HG03060 (cell line): ENCODE measurements around the gene ARIH1.
"Not testable (repeated sequence)": the region's sequence is repeated elsewhere in the genome, so short reads cannot be mapped to it uniquely, and the experiment has no call there.

Experiments used
- ATAC-seq: cut with Tn5 transposase; IDR thresholded peaks from one replicate; pipeline ENCODE4 v1.9.1; 2021; ENCODE audit warnings: low read depth, moderate number of reproducible peaks; ENCODE audit not compliant: unreplicated experiment

The ARIH1 gene

DNA sequence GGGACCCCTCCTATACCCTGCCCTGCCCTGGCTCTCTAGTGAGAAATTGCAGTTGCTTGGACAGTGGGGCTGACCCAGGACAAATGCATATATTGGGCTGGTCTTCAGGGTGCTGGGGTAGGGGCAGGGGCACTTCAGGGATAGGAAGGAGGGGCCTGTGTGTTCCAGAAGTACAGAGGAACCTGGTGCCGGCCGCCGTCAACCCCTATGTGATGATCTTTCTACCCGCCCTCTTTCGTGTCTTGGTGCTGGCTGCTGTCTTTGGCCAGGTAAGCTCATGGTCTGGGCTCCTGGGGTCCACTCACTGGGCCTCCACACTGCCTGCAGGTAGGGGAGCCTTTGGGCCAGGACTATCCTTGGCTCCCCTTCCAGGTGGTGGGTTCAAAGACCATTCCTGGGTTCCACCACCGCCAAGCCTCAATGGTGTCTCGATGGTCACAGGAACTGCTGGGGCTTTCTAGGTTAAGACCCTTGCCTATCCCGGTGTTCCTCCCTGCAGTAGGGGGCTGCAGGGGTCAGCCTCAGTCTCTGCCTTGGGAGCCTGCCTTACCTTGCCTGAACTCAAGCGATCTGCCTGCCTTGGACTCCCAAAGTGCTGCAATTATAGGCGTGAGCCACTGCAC is 174.6 kb downstream of the ARIH1 start:
- not testable (repeated sequence) for ATAC-seq
